Measurements from ENCODE around the gene NAA20. TPM values are rescaled to one million over a fixed set of nuclear protein-coding genes. Genes with fewer than 3 reads are reported as not detected.

NAA20 gene
- total RNA-seq, 1 donor from 2014 or later = 111 TPM

DNA sequence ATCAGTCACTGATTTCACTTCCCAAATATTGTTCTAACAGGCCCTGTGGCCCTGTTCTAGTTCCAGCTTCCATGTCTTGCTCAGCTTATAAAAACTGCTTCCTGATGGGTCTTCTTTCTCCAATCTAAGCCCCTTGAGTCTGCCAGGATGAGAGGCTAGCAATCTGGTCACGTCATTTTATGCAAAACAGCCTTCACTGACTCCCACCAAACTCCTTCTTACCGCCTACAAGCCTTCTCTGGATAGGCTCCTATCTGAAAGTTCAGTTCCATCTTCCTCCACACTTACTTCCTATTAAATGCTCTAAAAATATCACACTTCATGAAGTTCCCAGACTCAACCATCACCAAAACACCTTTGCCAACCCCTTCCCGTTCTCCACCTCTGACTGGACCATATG is 19.6 kb downstream of the NAA20 start:
- FAIRE-seq = no peak
- TF ChIP-seq CTCF (IDR thresholded peaks at IDR 0.05; ENCODE audit: insufficient read depth, low read length, severe bottlenecking) = no peak

DNA sequence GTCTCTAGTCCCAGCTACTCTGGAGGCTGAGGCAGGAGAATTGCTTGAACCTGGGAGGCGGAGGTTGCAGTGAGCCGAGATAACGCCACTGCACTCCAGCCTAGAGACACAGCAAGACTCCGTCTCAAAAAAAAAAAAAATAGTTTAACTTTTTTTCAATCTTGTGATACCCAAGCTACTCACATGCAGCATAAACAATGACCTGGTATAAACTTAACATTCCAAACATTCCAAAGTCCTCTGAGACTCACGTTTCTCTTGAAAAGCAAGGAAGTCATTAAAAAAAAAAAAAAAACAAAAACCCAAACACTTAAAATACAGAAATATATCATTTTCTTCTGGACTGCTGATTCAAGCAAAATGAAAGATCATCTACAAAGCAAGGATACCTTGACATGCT is 20.8 kb downstream of the NAA20 start:
- H3K36me3 ChIP-seq (ENCODE audit: control insufficient read depth, insufficient read depth, low read length) = peaks cover 11% of the 10 kb centered on the region
- no peak for DNase-seq (ENCODE audit: low read depth)
- FAIRE-seq = no peak
- H3K4me3 ChIP-seq (ENCODE audit: low read depth, low read length) = no peak overlapping the region
- no peaks in the 10 kb centered on the region for H3K27me3 ChIP-seq (ENCODE audit: control insufficient read depth, insufficient read depth, low read length)
- no peak for TF ChIP-seq CTCF (IDR thresholded peaks at IDR 0.05; ENCODE audit: insufficient read depth, low read length, severe bottlenecking)

More for the DNA sequence above, 19.6 kb downstream of the NAA20 start:
- DNase-seq (ENCODE audit: low read depth) = no peak
- Histone ChIP-seq H3K36me3 (ENCODE audit: control insufficient read depth, insufficient read depth, low read length) (peaks cover 8% of the 10 kb centered on the region), H3K4me3 (ENCODE audit: low read depth, low read length) (no peak overlapping the region), H3K27me3 (ENCODE audit: control insufficient read depth, insufficient read depth, low read length) (no peaks in the 10 kb centered on the region)

GRCh38 chr20:20038586-20038985 is 21.4 kb downstream of the NAA20 start:
- no peak for DNase-seq (ENCODE audit: low read depth)
- Histone ChIP-seq H3K27me3 (ENCODE audit: control insufficient read depth, insufficient read depth, low read length) (no peaks in the 10 kb centered on the region), H3K4me3 (ENCODE audit: low read depth, low read length) (no peak overlapping the region), H3K36me3 (ENCODE audit: control insufficient read depth, insufficient read depth, low read length) (peaks cover 13% of the 10 kb centered on the region)
- no peak for TF ChIP-seq CTCF (IDR thresholded peaks at IDR 0.05; ENCODE audit: insufficient read depth, low read length, severe bottlenecking)
- FAIRE-seq = no peak

DNA sequence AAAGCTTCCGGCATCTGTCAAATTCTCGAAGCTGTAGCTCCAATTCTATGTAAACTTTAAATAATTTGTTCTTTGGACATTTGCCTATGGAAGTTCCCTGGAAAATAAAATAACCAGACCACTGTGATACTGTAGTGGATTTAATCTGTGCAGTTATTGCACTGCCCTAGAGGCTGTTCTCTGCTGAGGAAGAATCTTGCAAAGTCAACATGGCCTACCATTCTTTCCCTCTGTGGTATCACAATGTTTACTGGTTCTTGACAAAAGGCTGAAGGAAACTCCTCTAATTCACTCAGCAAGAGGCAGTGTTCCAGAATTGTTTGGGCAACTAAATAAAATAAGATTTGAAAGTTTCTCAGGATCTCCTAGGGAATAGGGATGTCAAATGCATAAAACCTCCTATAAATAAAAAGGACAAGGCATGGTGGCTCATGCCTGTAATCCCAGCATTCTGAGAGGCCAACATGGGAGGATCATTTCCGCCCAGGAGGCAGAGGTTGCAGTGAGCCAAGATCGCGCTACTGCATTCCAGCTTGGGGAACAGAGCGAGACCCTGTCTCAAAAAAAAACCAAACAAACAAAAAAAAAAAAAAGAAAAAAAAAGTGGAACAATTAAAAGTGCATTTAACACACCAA is 22.7 kb downstream of the NAA20 start:
- FAIRE-seq (no peak), DNase-seq (ENCODE audit: low read depth) (no peak)
- Histone ChIP-seq H3K27me3 (ENCODE audit: control insufficient read depth, insufficient read depth, low read length) (no peaks in the 10 kb centered on the region), H3K36me3 (ENCODE audit: control insufficient read depth, insufficient read depth, low read length) (peaks cover 13% of the 10 kb centered on the region), H3K4me3 (ENCODE audit: low read depth, low read length) (no peak overlapping the region)
- TF ChIP-seq CTCF (IDR thresholded peaks at IDR 0.05; ENCODE audit: insufficient read depth, low read length, severe bottlenecking) = no peak

- no peak for TF ChIP-seq CTCF (IDR thresholded peaks at IDR 0.05; ENCODE audit: insufficient read depth, low read length, severe bottlenecking)
- Histone ChIP-seq H3K36me3 (ENCODE audit: control insufficient read depth, insufficient read depth, low read length) (peaks cover 5% of the 10 kb centered on the region), H3K4me3 (ENCODE audit: low read depth, low read length) (peak overlapping the region; percentile 96), H3K27me3 (ENCODE audit: control insufficient read depth, insufficient read depth, low read length) (no peaks in the 10 kb centered on the region)
- DNase-seq (ENCODE audit: low read depth) (no peak), FAIRE-seq (peak; percentile 7)
Observed at GRCh38 chr20:20051767-20052073, 34.6 kb downstream of the NAA20 start.

Measured in bronchial epithelial cell (primary cell).